Fibroblast of villous mesenchyme (primary cell): ENCODE measurements around the gene IL36A. TPM values are rescaled to one million over a fixed set of nuclear protein-coding genes. Genes with fewer than 3 reads are reported as not detected.

Source experiments
- DNase-seq: peaks from one replicate; pipeline ENCODE4 v3.0.0-alpha.2; 2010; ENCODE audit warnings: low read depth
- H3K4me3 ChIP-seq: 2 replicates; pipeline ENCODE4 v1.5.1; 2011; ENCODE audit warnings: low read depth, mild to moderate bottlenecking, low read length
- total RNA-seq: library from RNA; depleted of rRNA; stranded (reverse); fragments of >200 nt; gene quantifications from 2 replicates; pipeline ENCODE4 v1.2.3, GENCODE V29; 2012
- TF ChIP-seq, protein P1 (sequence below): IDR thresholded peaks from 2 replicates; pipeline ENCODE4 v1.5.1; 2012; ENCODE audit warnings: low read depth, mild to moderate bottlenecking, low read length; ENCODE audit not compliant: insufficient read depth

Gene IL36A
- total RNA-seq, 1 donor, result not detected

DNA sequence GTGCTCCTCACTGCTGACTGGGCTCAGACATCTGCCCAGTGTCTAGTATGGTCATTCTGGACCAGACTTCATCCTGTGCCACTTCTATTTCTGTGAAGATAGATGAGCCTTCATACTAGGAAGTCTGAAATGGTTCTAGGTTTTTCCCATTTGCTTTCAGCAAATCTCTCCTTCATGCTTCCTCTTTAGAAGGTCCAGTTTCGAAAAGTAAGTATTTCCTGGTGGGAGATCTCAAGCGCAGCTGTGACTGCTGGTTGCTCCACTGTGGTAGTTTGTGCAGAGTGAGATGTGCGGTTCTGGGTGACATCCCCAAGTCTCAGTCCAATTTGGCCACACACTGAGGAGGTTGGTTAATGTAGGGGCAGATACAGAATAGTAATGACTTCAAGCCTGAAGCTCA, 33.0 kb downstream of the IL36A start:
- no peak overlapping the region for H3K4me3 ChIP-seq
- TF ChIP-seq, protein P1, sequence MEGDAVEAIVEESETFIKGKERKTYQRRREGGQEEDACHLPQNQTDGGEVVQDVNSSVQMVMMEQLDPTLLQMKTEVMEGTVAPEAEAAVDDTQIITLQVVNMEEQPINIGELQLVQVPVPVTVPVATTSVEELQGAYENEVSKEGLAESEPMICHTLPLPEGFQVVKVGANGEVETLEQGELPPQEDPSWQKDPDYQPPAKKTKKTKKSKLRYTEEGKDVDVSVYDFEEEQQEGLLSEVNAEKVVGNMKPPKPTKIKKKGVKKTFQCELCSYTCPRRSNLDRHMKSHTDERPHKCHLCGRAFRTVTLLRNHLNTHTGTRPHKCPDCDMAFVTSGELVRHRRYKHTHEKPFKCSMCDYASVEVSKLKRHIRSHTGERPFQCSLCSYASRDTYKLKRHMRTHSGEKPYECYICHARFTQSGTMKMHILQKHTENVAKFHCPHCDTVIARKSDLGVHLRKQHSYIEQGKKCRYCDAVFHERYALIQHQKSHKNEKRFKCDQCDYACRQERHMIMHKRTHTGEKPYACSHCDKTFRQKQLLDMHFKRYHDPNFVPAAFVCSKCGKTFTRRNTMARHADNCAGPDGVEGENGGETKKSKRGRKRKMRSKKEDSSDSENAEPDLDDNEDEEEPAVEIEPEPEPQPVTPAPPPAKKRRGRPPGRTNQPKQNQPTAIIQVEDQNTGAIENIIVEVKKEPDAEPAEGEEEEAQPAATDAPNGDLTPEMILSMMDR, result no peak
- no peak for DNase-seq

DNA sequence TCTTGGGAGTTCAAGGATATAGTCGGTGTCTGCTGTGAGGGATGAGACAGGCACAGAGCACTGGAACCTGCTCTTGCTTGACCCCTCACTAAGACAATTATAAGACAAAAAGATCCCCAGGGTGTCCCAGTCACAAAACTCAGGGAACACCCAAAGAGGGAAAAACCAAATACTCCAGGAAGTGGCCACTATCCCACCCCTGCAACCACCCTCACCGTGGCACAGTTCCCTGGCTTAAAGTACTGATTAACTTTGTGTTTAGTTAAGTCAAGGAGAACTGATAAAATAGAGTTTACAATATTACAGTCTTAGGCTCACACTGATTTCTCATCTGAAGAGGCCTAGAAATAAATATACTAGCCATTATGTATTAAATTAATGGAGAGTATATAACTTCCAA, 33.9 kb downstream of the IL36A start:
- DNase-seq, result no peak
- H3K4me3 ChIP-seq, result no peak overlapping the region
- TF ChIP-seq, protein P1, result no peak

DNA sequence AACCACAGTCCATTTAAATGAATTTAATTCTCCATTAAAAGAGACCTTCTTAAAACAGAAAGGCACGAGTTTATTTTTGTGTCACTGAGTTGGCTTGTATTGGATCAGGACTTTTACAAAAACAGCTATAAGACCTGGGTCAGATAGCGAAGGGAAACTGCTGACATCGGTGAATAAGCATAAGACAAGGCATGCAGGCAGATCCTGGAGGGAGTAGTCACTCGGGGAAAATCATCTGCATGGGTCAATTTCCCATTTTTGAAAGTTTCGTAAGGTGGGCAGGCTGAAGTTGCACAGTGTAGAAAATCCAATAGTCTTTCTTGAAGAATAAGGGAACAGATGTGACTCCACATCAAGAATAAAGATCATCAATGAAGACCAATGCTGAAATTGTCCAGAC, 34.5 kb downstream of the IL36A start:
- DNase-seq, result no peak
- TF ChIP-seq, protein P1, result no peak
- no peak overlapping the region for H3K4me3 ChIP-seq

DNA sequence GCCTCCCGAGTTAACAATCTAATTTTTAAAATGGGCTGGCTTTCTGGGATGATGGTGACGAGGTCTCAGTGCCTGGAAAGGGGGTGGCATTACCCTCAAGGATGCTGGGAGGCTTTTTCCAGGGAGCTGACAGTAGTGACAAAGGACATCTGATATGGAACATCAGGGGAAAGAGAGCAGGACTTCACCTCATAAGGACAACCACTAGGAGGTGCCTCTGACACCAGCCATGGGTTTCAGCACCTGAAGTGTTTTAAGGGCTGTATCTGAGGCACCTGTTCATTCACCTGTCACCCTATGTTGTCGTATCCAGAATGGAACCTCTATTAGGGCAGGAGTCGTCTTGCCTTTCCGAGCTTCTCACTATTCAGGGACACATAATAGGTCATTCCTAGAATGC, 36.6 kb downstream of the IL36A start:
- DNase-seq, result no peak
- TF ChIP-seq, protein P1, result no peak
- H3K4me3 ChIP-seq, result no peak overlapping the region

DNA sequence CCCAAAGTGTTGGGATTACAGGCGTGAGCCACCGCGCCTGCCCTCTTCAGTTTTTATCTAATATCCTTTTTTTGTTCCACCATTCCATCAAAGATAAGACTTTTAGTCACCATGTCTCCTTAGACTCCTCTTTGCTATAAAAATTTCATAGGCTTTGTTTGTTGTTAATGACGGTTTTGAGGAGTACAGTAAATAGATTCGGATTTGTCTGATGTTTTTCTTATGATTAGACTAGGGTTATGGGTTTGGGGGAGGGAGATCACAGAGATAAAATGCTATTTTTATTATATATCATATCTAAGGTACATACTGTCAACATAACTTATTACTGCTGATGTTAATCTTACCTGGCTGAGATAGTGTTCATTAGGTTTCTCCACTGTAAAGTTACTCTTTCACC, 41.2 kb downstream of the IL36A start:
- H3K4me3 ChIP-seq, result no peak overlapping the region
- TF ChIP-seq, protein P1, result no peak
- no peak for DNase-seq

DNA sequence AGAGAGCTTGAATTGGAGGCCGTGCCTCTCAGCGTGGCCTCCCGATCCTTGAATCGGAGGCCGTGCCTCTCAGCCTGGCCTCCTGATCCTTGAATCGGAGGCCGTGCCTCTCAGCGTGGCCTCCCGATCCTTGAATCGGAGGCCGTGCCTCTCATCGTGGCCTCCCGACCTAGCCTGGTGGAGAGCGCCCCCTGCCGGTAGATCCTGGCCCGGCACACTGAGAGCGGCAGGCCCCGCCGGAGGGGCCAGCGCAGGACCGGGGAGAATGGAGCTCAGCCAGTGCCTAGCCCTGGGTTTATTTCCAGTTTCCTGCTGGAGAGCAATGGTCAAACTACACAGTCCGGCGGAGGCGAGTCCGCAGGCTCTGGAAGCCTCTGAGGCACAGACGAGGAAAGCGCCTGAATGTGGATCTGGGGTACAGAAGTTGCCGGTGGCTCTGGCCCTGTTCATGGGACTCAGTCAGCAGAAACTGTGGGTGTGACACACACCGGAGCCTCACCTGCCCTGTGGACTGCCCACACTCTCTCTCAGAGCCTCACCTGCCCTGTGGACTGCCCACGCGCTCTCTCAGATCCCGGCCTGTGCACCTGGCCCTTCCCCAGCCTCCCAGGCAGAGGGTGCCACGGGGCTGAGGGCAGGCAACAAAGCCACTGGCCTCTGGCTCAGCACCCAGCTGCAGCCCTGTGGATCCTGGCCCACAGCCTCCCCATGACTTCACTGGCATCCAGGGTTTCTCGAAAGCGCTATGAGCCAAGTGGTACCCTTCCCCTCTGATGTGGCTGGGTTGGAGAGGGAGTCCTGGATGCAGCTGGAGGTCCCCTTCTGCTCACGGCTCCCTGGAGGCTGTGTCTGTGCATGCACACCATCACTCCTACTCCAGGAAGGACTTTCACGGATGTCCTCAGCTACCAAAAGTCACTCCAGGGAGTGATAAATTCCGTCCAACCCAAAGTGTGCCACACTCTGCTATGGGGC, 45.9 kb downstream of the IL36A start:
- TF ChIP-seq, protein P1, result no peak
- H3K4me3 ChIP-seq, result no peak overlapping the region
- DNase-seq, result no peak
